HG03025 (cell line): Measurements from ENCODE around the gene SORL1-AS1.

ENCODE experiments used
- ATAC-seq: cut with Tn5 transposase; IDR thresholded peaks from one replicate; pipeline ENCODE4 v1.9.1; 2021; ENCODE audit warnings: mild to moderate bottlenecking, moderate library complexity; ENCODE audit not compliant: unreplicated experiment, low FRiP score

The SORL1-AS1 gene

GRCh38 chr11:121408830-121409229 is 43.9 kb downstream of the SORL1-AS1 start:
- no peak for ATAC-seq

- ATAC-seq: no peak
Measured at GRCh38 chr11:121406291-121406690, 46.5 kb downstream of the SORL1-AS1 start.

- no peak for ATAC-seq
Measured at GRCh38 chr11:121405646-121406045, 47.1 kb downstream of the SORL1-AS1 start.

GRCh38 chr11:121394785-121395184 is 58.0 kb downstream of the SORL1-AS1 start:
- ATAC-seq: no peak

GRCh38 chr11:121393855-121394254 is 58.9 kb downstream of the SORL1-AS1 start:
- no peak for ATAC-seq

GRCh38 chr11:121391914-121392313 is 60.9 kb downstream of the SORL1-AS1 start:
- no peak for ATAC-seq

- no peak for ATAC-seq
Measured at GRCh38 chr11:121389651-121390050, 63.1 kb downstream of the SORL1-AS1 start.
